ENCODE measurements around the gene FOXD4.
"Not testable (repeated sequence)": the region's sequence is repeated elsewhere in the genome, so short reads cannot be mapped to it uniquely, and the experiment has no call there.

- not testable (repeated sequence) for TF ChIP-seq CTCF (conservative IDR thresholded peaks at IDR 0.05; ENCODE audit: low read depth, low read length); EZH2 (IDR thresholded peaks at IDR 0.05; ENCODE audit: borderline replicate concordance, low read depth, low read length, poor library complexity, severe bottlenecking)
Measured at GRCh38 chr9:105991-106390, 12.2 kb downstream of the FOXD4 start.
